GM21786 (cell line): ENCODE results near the gene SOX10.
A peak's percentile ranks its signal among the peaks of the same experiment; 100 is the strongest.
"Not testable (repeated sequence)": the region's sequence is repeated elsewhere in the genome, so short reads cannot be mapped to it uniquely, and the experiment has no call there.

Experiments used
- ATAC-seq: cut with Tn5 transposase; IDR thresholded peaks from one replicate; pipeline ENCODE4 v1.9.1; 2021; ENCODE audit not compliant: unreplicated experiment

Gene SOX10

DNA sequence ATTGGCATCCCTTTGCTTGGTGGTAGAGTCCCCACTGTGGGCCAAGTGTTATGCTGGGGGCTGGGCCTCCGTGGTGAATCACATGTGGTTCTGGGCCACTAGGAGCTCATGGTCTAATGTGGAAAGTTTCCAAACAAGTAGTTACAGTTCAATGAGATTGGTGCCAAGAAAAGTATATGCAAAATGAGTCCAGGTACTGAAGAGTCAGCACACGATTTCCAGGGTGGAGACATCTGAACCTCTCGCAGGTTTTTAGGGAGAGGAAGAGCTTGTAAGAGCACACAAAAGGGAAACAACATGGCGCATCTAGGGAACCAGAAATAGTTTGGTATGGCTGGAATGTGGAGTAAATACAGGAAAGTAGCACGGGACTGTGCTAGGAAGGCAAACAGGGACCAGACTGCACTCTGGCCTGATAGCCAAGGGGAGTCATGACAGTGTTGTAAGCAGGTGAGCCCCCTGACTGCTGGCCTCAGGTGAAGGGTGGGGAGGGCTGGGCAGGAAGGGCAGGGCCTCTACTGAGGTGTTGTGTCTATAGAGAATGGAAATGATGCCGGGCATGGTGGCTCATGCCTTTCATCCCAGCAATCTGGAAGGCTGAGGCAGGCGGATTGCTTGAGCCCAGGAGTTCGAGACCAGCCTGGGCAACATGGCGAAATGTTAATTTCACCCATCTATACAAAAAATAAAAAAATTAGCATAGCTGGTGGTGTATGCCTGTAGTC is 18.3 kb downstream of the SOX10 start:
- ATAC-seq: no peak

DNA sequence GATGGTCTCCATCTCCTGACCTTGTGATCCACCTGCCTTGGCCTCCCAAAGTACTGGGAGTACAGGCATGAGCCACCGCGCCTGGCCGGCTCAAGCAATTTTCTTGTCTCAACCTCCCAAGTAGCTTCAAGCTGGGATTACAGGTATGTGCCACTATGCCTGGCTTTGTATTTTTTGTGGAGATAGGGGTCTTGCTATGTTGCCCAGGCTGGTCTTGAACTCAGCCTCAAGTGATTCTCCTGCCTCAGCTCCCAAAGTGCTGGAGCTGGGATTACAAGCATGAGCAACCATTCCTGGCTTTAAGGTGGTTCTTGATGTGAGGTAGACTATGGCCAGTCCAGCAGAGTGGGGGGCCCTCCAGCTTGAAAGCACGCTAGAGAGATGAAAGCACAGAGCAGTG is 23.3 kb downstream of the SOX10 start:
- no peak for ATAC-seq

GRCh38 chr22:37959231-37959825 is 25.0 kb downstream of the SOX10 start:
- ATAC-seq: no peak

- no peak for ATAC-seq
Measured at GRCh38 chr22:37957232-37957631, 27.1 kb downstream of the SOX10 start.

DNA sequence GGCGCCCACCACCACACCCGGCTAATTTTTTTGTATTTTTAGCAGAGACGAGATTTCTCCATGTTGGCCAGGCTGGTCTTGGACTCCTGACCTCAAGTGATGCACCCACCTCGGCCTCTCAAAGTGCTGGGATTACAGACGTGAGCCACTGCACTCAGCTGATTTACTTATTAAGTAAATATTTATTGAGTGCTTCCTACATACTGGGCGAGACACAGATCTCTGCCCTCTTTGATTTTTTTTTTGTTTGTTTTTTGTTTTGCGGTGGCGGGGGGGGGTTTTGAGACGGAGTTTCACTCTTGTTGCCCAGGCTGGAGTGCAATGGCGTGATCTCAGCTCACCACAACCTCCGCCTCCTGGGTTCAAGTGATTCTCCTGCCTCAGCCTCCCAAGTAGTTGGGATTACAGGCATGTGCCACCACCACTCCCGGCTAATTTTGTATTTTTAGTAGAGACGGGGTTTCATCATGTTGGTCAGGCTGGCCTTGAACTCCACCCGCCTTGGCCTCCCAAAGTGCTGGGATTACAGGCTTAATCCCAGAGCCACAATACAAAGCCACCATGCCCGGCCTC is 28.4 kb downstream of the SOX10 start:
- not testable (repeated sequence) for ATAC-seq

GRCh38 chr22:37954686-37955085 is 29.7 kb downstream of the SOX10 start:
- no peak for ATAC-seq

DNA sequence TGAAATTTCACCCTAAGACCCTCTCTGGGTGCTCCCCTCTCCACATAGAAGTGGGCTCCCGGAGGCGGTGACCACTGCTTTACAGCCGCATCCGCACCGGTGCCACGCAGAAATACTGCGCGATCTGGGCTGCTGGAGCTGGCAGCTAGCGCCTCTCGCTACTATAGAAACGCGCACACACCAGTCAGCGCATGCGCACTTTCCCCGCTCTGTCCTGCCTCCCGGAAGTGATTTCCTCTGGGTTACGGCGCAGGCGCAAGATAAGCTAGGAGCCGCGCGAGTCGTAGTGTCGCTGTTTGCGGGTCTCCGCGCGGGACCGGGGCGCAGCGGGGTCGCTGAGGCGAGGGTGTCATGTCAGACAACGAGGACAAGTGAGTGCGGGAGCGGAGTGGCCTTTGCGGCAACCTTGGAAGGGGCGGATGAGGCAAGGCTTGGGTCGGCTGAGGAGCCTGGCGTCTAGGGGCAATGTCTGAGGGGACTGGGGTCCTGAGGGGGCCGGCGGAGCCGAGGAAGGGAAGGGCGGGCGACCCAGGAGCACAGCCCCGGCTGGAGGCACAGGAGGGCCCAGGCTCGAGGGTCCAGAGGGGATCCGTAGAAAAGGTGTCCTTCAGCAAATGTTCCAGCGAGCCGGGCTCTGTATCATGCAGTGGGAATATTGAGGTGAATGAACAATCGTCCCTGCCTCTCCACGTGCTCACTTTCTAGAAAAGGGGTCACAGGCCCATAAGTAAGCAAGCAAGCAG is 30.7 kb downstream of the SOX10 start, which contains the start of the genes C22orf23 and POLR2F:
C22orf23 (minus strand) TSS at position 165 of the 743 bp plus-strand sequence. CDS start 452 bp downstream, outside the sequence.
POLR2F (plus strand) TSS at position 263 of the 743 bp plus-strand sequence; CDS start at position 352, 89 bp downstream.
- peak; percentile 82 for ATAC-seq

DNA sequence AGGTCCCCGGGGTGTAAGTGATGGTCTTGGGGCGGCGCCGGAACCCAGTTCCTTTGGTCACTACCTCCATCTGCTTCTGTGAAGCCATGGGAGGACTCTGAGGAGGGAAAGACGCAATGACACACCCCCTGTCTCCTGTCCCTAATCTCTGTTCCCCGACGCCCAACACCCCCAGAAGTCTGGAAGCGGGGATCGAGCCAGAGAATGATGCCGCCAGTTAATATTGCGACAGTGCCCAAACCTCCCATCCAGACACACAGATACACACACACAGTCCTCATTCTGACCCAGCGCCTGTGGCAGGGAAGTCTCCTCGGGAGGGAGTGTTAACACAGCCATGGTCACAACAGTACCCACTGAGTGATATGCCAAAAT is 31.3 kb downstream of the SOX10 start:
- no peak for ATAC-seq

GRCh38 chr22:37952629-37953028 is 31.7 kb downstream of the SOX10 start:
- ATAC-seq: not testable (repeated sequence)

- ATAC-seq: no peak
Measured at GRCh38 chr22:37951305-37951704, 33.0 kb downstream of the SOX10 start.

GRCh38 chr22:37947142-37947795 is 37.1 kb downstream of the SOX10 start:
- ATAC-seq: not testable (repeated sequence)

DNA sequence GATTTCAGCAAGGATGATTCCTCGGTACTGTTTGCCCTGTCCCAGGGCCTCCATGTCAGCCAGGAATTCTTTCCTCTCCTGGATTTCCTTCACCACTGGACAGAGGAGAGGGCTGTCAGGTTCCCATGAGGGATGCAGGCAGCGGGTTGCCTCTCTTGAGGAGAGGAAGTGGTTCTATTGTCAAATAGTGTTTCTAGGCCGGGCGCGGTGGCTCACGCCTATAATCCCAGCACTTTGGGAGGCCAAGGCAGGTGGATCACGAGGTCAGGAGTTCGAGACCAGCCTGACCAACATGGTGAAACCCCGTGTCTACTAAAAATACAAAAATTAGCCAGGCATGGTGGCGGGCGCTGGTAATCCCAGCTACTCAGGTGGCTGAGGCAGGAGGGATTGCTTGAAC is 39.9 kb downstream of the SOX10 start:
- ATAC-seq: not testable (repeated sequence)

- no peak for ATAC-seq
Measured at GRCh38 chr22:37943825-37944198, 40.5 kb downstream of the SOX10 start.

GRCh38 chr22:37943136-37943824 is 41.1 kb downstream of the SOX10 start:
- no peak for ATAC-seq

GRCh38 chr22:37942133-37942532 is 42.2 kb downstream of the SOX10 start:
- no peak for ATAC-seq

DNA sequence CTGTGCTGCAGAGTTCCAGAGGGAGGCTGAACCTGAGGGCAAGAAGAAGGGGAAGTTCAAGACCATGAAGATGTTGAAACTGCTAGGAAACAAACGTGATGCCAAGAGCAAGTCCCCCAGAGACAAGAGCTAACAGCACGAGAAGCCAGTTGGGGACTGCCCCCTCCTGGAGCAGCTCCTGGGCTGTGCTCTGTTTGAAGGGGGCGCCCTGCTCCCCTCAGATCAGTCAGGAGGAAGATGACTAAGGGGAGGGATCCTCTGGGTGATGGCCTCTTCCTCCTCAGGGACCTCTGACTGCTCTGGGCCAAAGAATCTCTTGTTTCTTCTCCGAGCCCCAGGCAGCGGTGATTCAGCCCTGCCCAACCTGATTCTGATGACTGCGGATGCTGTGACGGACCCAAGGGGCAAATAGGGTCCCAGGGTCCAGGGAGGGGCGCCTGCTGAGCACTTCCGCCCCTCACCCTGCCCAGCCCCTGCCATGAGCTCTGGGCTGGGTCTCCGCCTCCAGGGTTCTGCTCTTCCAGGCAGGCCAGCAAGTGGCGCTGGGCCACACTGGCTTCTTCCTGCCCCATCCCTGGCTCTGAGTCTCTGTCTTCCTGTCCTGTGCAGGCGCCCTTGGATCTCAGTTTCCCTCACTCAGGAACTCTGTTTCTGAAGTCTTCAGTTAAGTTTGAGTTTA is 43.5 kb downstream of the SOX10 start:
- ATAC-seq: no peak

DNA sequence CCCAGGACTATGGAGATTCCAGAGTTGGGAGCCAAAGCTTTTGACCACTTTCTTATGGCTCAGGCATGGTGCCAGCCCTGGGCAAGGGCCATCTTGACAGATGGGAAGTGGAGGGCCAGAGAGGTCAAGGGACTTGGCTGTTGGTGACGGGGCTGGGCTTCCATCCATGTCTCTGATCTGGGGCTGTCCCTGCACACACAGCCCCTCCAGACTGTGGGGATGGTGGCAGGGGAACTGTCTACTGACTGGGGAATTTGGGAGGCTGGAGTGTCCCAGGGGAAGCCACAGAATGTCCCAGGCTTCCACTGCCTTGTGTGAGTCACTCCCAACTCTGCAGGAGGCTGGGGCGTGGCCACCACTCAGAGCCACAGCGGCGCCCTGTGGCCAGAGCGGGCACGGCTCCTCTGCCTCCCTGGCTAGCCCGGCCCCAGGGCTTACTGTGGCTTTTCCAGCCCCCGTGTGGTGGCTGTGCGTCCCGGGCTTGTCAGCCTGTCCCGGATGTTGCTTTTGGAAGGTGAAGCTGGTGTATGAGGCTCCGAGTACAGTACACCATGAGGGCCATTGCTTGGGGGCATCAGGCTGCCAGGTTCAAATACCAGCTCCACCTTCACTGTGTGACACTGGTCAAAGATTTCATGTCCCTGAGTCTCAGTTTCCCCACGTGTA is 50.5 kb downstream of the SOX10 start:
- ATAC-seq: no peak

GRCh38 chr22:37932821-37933578 is 51.4 kb downstream of the SOX10 start:
- no peak for ATAC-seq

DNA sequence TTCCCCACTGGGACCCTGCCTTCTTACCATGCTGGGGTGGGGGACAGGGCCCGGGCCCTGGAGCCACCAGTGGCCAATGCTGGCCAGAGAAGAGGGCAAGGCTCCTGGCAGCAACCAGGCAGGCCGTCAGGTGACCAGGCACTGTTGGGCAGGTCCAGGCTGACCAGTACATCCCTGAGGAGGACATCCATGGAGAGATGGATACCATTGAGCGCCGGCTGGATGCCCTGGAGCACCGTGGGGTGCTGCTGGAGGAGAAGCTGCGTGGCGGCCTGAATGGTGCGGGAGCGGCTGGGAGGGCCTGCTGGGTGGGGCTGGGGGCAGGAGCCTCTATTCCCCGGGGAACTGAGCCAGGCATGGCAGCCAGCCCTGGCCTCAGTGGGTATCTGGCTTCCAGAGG is 52.0 kb downstream of the SOX10 start:
- ATAC-seq: no peak
